ENCODE results near the gene OR2F2.

DNA sequence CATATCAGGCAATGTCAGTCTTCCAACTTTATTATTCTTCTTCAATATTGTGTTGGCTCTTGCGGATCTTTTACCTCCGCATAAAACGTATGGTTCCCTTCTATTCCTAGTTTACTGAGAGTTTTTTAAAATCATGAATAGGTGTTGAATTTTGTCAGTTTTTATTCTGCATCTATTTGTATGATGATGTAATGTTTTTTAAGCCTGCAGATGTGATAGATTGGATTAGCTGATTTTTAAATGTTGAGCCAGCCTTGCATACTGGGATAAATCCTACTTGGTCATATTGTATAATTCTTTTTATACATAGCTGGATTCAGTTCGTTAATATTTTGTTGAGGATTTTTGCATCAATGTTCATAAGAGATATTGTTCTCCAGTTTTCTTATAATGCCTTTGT, 10.4 kb downstream of the OR2F2 start:
- TF ChIP-seq FOXM1 (IDR thresholded peaks at IDR 0.05; ENCODE audit: borderline replicate concordance) (no peak), ARNT (IDR thresholded peaks at IDR 0.05) (no peak), SP1 (IDR thresholded peaks at IDR 0.05) (no peak), BHLHE40 (IDR thresholded peaks at IDR 0.05; ENCODE audit: borderline replicate concordance) (no peak), FOXK2 (IDR thresholded peaks at IDR 0.05) (no peak)

All from HEK293T (cell line).